GM19238 (cell line): Measurements from ENCODE around the gene GALNT5.
"Not testable (repeated sequence)": the region's sequence is repeated elsewhere in the genome, so short reads cannot be mapped to it uniquely, and the experiment has no call there.

Source experiments
- DNase-seq: peaks from one replicate; pipeline ENCODE4 v3.0.0; 2011; ENCODE audit warnings: low spot score; ENCODE audit not compliant: insufficient read length

Gene GALNT5

DNA sequence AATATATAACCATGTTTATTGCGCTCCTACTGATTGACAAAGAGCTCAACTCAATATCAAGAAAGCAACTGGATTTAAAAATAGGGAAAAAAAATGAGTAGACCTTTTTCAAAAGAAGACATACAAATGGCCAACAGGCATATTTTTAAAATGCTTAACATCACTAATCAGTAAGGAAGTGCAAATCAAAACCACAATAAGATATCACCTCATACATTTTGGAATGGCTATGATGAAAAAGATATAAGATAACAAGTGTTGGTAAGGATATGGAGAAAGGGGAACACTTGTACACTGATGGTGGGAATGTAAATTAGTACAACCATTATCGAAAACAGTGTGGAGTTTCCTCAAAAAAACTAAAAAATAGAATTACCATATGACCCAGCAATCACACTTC, 5.6 kb upstream of the GALNT5 start:
- DNase-seq = no peak

DNA sequence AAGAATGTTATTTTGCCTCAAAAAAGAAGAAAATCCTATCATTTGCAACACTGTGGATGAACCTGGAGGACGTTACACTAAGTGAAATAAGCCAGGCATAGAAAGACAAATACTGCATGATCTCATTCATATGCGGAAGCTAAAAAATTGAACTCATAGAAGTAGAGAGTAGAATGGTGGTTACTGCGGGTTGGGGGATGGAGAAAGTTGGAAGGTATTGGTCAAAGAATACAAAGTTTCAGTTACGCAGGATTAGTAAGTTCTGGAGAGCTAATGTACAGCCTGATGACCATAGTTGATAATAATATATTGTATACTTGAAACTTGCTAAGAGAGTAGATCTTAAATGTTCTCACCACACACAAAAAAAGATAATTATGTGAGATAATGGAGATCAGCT, 5.0 kb upstream of the GALNT5 start:
- no peak for DNase-seq

DNA sequence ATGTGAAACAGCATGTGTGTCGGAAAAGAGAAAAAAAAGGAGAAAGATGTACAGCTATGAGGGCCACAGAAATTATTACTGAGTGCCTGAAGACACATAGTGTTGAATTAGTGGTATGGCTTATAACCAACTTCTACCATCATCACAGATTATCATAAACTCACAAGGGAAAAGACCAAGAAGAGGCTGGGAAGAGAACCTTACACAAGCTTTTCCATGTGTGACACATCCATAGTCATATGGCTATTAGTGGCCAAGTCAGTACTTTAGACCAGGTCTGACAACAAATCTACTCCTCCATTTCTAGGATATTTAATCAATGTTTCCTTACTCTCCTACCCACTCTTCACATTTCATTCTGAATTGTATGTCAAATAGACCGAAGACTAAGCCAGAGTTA, 3.5 kb upstream of the GALNT5 start:
- DNase-seq = no peak

DNA sequence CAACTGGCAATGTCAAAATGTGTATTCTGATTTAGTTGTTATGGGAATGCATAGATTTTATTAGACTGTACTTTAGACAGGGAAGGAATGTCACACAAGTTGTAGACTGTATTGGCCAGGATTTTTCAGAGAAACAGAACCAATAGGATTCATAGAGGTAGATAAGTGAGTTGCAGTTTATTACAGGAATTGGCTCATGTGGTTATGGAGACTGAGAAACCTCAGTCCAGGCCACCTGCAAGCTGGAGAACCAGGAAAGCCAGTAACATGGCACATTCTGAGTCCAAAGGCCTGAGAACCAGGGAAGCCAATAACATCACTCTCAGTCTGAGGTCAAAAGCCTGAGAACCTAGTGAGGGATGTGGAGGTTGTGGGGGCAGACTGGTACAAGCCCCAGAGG, 1.8 kb upstream of the GALNT5 start:
- no peak for DNase-seq

DNA sequence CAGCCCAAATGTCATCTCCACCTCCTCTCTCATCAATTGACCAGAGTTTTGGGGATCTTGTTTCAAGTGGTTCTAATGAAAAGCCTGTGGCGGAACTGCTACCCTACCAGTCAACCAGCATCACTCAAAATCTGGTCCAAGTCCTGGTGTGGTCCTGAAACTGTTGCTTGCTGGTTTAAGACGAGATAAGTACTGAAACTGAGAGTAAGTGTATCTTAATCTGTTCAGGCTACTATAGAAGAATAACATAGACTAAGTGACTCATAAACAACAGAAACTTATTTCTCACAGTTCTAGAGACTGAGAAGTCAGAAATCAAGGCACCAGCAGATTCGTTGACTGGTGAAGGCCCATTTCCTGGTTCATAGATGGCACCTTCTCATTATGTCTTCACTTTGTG, 879 bp upstream of the GALNT5 start:
- peak; percentile 4 for DNase-seq

DNA sequence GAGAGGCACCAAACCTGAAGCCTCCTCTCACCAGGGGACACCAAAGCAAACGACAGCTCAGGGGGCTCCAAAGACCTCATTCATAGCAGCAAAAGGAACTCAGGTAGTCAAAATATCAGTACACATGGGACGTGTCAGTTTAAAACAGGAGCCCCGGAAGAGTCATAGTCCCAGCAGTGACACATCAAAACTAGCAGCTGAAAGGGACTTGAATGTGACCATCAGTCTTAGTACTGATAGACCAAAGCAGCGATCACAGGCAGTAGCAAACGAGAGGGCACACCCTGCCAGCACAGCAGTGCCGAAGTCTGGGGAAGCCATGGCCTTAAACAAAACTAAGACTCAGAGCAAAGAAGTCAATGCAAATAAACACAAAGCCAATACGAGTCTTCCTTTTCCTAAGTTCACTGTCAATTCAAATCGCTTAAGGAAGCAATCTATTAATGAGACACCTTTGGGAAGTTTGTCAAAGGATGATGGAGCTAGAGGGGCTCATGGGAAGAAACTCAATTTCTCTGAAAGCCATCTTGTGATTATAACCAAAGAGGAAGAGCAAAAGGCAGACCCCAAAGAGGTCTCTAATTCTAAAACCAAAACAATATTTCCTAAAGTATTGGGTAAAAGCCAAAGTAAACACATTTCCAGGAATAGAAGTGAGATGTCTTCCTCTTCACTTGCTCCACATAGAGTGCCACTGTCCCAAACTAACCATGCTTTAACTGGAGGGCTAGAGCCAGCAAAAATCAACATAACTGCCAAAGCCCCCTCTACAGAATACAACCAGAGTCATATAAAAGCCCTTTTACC, 1.2 kb downstream of the GALNT5 start:
- DNase-seq = no peak

DNA sequence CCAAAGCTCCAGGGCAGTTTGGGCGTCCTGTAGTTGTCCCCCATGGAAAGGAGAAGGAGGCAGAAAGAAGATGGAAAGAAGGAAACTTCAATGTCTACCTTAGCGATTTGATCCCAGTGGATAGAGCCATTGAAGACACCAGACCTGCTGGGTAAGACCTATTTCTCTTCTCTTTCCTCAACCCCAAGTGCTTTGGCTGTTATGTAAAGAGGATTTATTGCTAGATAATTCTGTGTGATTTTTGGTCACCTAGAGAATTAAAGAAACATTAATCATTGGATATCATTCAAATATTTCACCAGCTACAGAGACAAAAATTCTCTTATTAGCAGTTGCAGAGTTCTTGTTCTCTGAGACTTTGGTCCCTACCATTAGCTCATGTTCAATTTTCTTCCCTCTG, 1.9 kb downstream of the GALNT5 start:
- no peak for DNase-seq

DNA sequence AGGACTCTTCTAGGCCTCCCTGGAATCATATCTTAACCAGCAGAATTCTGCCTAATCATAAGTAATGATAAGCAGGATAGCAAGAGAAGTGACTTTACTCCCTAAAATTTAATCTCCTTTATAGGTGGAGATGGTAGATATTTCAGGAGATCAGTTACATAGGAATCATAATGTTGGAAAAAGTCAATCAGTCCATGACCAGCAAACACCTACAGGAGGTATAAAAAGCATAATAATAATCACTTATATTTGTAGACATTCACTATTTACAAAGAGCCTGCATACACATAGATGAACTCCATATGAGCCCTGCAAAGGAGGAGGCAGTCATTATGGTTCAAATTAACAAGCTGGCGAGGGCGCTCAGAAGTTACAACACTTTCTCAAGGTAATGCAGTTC, 2.5 kb downstream of the GALNT5 start:
- no peak for DNase-seq

DNA sequence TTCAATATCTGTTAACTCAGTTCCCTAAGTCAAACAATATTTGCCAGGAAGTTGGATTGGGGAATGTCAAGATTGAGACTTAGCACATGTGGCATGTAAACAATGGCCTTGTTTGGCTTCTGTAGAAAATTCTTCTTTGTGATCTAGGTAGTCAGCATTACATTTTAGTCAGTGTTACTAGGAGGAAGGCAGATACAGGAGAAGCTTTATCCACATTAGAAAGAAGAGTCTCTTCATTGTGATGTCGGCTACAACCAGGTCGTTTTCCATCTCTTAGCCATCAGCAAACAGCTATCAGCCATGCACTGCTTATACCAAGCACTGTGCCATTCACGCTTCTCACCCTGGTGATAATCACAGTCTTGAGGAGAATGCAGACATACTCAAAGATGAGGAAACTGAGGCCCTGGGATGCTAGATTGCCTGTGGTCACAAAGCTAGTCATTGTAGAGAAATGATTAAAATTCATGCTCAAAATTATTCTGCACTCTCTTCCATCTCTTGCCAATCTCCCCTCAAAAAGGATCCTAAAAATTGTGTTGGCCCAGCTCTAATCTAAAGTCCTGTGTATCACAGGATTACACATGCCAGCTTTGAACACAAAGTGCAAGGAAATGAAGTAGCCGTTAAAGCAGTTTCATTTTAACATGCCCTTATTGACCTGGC, 3.2 kb downstream of the GALNT5 start:
- DNase-seq = no peak

DNA sequence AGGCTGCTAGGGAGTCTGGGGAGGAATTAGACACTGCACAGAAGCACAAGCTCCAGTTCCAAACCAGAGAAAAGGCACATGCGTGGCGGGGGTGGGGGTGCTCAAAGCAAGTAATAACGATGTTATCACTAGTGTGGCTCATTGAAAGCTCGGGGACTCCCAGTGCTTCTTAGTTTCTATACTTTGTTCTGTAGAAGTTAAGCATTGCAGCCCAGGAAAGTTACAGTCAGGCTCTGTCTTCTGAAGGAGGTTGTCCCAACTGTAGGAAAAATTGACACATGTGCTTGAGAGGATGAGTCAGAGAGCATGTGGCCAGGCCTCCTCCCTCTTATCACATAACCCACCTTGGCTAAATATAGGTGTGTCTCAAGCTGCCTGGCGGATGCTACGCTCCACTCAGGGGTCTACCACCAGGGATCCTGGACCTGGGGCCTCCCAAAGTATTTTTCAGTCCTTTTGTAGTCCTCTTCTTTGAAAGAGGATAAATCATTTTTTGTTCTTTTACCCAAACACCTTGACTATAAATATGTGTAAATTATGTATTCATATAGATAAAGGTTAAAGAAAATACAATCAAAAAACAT, 3.8 kb downstream of the GALNT5 start:
- no peak for DNase-seq

DNA sequence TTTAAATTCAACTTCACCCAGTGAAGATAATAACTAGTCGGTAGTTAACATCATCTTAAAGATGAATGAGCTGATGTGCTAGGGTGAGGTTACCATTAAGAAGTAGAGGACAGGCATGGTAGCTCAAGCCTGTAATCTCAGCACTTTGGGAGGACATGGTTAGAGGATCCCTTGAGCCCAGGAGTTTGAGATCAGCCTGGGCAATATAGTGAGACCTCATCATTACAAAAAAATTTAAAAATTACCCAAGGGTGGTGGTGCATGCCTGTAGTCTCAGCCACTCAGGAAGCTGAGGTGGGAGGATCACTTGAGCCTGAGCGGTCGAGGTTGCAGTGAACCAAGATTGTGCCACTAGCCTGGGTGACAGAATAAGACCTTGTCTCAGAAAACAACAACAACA, 4.7 kb downstream of the GALNT5 start:
- DNase-seq = no peak

DNA sequence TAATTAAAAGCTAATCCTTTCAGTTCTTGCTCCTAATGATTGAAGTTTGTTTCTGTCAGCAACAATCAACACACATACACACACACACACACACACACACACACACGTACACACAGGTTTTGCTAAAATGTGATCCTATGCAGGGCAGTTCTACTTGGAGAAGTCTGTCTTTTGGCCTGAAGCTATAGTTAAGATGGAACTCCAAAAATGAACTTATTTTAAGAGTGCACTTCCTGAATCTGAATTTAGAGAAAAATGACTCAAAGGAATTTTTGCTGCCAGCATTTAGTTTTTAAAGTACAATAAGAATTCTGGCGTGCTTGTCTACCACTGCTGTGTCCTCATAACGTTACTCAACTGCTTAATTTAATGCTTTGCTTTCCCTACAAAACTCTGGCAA, 6.6 kb downstream of the GALNT5 start:
- no peak for DNase-seq

DNA sequence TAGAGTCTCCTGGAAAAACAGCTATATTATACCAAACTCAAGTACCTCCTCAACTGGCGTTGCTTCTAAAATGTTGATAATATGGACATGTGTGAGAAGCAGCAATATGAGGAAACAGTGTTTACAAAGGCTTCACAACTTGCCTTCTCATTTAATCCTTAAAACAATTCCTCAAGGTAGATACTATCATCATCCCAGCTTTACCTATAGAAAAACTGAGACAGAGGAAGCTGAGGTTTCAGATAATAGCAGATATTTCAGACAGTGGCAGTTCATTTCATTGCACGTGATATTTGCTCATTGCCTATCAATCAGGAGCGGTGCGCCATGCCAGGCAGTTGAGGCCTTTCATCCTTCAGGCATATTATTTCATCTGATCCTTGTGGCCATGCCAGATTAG, 8.3 kb downstream of the GALNT5 start:
- no peak for DNase-seq

DNA sequence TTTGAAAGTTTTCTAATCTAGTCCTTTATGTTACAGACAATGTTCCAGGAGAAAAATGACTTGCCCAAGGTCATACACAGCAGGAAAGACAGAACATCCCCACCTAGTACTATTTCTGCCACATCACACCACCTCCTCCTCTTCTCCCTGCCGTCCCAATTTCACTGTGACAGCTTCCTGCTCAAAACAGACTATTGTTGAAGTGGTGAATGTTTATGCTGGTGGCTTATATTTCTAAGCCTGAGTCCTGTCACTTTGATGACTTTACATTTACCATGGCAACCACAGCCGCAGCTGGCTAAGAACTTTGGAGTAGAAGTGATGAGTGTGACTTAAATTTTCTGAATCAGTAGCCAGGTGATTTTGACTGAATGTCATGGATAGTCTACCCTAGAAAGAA, 10.0 kb downstream of the GALNT5 start:
- no peak for DNase-seq

DNA sequence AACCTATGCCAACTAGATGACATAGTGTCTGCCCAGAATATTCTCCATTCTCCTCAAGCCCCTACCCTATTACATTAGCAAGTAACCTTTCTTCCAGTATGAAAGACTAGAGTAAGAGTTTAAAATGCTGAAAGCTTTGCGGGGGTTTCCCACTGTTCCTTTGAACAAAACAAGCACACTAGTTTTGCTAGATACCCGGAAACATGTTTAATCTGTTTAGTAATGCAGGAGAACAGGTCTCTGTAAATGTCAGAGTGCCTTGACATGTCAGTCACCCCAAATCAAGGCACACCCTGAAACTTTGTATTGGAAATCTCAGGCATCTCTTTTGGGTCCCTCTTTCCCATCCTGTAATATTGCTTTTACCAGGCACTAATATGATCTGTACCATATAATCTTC, 11.6 kb downstream of the GALNT5 start:
- DNase-seq = no peak

DNA sequence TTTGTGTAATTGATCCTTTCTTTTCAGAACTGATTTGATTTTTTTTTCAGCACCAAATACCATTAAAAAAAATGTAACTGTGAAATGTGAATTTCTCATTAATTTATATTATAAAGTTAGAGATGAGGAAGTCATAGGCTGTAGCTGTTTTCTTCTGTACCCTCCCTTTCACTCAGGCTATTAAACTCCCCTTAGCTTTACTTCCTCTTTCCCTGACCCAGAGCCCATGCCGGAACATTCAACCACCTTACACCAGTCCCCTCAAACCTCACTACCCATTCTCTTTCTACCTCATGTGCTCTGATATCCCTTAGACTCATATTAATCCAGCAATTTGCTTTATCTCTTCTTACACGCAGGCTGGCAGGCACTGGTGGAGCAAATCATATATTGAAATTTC, 12.4 kb downstream of the GALNT5 start:
- no peak for DNase-seq

DNA sequence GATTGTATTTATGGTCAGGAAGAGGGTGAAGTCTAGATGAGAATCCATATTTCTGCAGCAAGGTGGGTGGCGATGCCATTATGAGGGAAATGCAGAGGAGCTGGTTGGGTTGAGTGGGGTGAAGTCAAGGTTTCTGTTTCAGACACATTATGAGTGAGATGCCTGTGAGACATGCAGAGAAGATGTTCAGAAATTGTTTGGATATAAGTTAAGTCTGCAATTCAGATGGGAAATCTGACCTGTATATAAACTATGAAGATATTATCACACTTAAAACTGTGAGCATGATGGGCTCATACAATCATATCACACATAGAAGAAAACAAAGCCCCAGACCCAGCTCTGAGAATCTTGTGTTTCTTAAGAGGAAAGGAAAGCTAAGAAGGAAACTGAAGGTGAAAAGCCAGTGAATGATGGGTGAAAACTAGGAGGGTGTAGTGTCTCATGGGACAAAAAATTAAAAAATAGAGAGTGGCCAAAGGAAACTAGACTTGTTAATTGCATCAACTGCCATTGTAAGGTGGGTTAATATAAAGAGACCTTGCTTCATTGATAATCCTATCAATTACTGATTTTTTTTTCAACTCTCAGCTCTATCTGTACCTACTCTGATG, 14.2 kb downstream of the GALNT5 start:
- no peak for DNase-seq

DNA sequence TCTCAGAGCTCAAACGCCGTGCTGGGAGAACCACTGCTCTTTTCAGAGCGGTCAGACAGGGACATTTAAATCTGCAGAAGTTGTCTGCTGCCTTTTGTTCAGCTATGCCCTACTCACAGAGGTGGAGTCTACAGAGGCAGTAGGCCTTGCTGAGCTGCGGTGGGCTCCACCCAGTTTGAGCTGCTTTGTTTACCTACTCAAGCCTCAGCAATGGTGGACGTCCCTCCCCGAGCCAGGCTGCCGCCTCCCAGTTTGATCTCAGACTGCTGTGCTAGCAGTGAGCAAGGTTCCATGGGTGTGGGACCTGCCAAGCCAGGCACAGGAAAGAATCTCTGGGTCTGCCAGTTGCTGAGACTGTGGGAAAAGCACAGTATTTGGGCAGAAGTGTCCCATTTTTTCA, 21.8 kb downstream of the GALNT5 start:
- DNase-seq = not testable (repeated sequence)

DNA sequence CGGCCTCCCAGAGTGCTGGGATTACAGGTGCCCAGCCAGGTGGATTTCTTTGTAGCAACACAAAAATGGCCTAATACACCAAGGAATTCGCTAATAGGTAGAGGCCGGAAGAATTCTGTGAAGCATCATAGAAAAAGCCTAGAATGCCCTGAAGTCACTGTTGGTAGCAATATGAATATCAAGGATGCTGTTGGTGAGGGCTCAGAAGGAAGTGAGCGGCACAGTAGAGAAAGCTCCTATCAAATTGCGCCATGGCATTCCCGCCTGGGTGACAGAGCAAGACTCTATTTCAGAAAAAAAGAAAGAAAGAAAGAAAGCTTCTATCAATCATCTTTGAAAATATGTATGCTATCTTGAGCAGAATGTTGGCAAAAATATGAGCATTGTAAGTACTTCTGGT, 23.8 kb downstream of the GALNT5 start:
- no peak for DNase-seq

DNA sequence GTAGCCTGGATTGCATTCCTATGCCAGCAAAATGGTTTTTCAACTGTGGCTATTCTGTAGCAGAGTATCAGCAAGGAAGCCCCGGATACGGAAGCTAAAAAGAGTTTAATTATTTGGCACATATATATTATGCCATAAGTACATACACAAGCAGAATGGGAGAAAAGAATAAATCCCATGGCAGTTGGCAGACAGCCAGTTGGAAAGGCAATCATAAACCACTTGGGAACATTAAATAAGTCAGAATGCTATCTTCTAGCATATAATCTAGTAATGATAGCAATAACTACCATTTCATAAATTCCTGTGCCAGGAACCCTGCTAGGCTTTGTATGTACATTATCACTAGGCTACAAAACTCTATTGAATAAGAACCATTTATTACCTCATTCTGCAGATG, 26.0 kb downstream of the GALNT5 start:
- no peak for DNase-seq

DNA sequence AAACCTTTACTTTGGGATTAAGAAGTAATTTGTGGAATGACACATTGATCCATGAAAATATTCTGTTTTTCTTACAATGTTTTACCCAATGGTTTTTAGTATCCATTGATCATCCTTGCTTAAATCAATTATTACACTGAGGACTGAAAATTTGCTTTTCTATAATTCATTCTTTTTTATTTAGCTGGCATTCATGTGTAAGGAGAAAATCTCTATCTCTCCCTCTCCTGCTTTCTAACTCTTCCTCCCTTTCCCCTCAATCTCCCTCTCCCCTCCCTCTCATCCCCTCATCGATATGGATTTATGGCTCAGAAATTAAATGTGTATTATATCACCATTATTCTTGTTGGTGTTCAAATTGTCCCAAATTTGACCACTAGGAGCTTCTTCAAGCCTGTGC, 29.7 kb downstream of the GALNT5 start:
- no peak for DNase-seq

DNA sequence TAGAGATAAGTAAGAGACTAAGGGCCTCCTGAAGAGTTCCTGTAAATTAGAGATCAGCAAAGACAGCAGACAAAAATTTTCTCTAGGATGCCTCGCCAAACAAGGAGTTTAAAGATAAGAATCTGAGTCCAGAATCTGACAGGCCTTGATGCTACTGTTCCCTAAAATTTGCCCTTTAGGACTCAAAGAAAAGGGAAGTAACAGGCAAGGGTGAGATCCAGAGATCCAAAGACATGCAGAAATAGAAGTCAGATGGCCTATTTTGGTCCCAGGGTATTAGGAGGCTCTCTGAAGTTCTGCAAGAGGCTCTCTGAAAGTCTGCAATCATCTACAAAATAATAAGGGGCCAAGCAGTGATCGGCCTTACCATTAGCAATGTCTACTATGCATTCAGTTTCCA, 33.0 kb downstream of the GALNT5 start:
- no peak for DNase-seq
